GM12875 (cell line): ENCODE measurements around the gene LRRC47.

Source experiments
- H3K4me3 ChIP-seq: one replicate; pipeline ENCODE4 v1.5.1; 2011; ENCODE audit warnings: low read depth, low read length, control low read depth
- TF ChIP-seq, protein P1 (sequence below): IDR thresholded peaks from 2 replicates; pipeline ENCODE4 v1.5.1; 2011; ENCODE audit warnings: low read depth, mild to moderate bottlenecking, control low read depth, inconsistent platforms, low read length, moderate library complexity, borderline replicate concordance; ENCODE audit not compliant: insufficient read depth

Gene LRRC47

DNA sequence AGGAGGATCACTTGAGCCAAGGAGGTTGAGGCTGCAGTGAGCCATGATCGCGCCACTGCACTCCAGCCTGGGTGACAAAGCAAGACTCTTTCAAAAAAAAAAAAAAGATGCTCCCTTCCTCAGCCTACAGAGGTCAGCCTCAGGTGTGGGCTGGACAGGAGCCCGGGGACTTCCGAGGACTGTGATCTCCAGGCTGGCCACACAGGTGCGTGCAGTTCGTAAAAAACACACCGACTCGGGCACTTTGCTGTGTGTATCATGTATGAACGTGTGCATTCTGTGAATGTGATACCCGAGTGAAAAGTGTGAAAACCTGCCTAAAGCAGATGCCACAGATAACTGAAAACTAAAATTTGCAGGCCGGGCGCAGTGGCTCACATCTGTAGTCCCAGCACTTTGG, 52.5 kb downstream of the LRRC47 start:
- H3K4me3 ChIP-seq, result no peak overlapping the region
- TF ChIP-seq, protein P1, sequence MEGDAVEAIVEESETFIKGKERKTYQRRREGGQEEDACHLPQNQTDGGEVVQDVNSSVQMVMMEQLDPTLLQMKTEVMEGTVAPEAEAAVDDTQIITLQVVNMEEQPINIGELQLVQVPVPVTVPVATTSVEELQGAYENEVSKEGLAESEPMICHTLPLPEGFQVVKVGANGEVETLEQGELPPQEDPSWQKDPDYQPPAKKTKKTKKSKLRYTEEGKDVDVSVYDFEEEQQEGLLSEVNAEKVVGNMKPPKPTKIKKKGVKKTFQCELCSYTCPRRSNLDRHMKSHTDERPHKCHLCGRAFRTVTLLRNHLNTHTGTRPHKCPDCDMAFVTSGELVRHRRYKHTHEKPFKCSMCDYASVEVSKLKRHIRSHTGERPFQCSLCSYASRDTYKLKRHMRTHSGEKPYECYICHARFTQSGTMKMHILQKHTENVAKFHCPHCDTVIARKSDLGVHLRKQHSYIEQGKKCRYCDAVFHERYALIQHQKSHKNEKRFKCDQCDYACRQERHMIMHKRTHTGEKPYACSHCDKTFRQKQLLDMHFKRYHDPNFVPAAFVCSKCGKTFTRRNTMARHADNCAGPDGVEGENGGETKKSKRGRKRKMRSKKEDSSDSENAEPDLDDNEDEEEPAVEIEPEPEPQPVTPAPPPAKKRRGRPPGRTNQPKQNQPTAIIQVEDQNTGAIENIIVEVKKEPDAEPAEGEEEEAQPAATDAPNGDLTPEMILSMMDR, result no peak

DNA sequence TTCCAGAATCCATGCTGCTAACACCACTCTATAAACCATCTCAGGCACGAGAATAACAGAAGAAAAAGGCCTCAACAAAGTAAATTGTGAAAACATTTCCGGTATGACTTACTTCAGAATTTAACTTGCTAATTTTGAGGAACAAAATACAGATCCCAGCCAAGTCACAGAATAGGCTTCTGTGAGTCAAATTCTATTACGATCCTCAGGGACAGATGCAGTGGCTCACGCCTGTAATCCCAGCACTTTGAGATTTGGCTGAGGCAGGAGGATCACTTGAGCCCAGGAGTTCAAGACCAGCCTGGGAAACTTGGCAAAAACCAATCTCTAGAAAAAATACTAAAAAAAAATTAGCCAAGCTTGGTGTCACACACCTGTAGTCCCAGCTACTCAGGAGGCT, 52.9 kb downstream of the LRRC47 start:
- TF ChIP-seq, protein P1, result no peak
- no peak overlapping the region for H3K4me3 ChIP-seq

DNA sequence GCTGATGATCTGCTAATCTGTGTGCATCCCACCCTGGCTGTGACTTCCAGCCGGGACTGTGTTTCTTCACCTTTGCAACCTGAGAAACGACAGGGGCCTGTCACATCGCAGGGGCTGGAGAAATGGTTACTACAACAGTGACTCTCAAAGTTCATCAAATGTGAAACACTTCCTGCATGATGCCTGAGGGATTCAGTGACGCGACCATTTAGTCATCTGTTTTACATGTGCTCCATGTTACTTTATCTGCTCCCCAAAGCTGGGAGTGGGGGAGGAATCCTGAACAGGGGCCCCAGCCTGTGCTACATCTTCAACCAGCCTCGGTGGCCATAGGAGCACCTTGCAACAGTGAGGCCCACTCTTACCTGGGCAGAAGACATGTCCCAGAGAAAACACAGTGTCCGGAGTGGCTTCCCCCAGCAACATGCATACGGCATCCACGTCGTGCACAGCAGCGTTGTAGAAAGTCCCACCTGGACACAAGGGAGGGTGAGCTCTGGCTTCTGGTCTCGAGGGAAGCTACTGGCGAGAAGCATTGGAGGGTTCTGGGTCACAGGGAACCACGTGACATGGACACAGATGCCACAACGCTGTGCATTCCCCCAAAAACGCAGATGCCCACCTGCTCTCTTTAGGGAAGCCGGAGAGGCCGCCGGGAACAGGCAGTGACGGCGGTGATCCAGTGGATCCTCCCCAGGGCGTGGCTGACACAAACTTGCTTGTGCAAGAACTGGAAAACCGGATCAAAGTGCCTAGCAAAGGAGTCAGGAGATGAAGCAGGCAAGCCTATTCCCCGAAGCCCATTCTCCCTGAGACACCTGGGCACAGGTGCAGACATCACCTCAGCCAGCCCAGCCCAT, 53.6 kb downstream of the LRRC47 start:
- TF ChIP-seq, protein P1, result no peak
- no peak overlapping the region for H3K4me3 ChIP-seq

DNA sequence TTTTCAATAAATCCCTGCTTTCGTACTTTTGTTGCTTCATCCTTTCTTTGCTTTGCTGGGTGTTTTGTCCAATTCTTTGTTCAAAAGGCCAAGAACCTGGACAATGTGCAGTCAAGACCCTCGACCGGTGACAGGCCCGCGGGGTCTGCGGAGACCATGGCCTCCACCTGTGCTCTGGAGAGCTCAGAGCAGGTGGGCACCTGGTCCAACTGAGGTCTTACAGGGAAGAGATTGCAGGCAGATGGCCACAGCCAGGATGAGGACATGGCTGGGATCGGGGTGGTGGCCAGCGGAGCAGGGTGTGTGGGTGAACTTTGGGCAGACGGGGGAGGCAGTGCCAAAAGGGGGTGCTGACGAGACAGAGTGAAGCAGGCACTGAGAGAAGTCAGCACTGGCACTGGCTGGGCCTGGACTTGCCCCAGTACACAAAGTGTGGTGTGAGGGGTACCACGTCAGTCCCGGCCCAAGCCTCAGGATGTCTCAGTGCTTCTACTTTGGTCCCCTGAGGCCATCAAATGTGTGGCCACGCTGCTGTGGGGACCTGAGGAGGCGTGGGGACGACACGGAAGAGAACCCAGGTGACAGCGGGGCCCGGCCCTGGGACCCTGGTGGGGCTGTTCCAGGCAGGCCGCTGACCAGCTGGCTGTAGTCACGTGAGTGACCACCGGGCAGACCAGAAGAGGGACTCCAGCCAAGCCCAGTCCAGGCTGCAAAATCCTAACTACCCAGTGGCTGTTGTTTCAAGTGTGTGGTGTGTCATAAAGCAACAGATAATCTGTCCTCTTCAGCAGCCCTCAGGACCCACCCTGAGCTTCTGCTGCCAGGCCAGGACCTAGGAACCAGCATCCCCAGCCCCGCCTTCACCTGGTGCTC, 54.5 kb downstream of the LRRC47 start:
- H3K4me3 ChIP-seq, result no peak overlapping the region
- TF ChIP-seq, protein P1, result no peak

DNA sequence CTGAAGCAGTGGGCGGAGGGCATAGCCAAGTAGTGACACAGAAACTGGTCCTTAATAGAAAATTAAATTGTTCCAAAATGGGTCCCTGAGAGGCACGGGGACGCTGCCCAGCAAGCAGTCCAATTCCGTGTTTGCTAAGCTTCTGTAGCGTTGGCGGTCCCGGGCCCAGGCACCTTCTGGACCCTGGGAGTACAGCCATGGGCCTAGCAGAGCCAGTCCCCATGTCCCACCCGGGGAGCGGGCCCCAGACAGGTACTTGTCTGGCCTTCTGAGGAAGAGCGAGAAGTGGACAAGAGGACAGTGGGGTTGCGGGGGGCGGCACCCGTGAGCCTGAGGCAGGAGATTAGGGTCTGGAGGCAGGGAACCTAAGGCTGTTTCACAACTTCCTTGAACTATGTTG, 55.5 kb downstream of the LRRC47 start:
- TF ChIP-seq, protein P1, result no peak
- H3K4me3 ChIP-seq, result no peak overlapping the region

DNA sequence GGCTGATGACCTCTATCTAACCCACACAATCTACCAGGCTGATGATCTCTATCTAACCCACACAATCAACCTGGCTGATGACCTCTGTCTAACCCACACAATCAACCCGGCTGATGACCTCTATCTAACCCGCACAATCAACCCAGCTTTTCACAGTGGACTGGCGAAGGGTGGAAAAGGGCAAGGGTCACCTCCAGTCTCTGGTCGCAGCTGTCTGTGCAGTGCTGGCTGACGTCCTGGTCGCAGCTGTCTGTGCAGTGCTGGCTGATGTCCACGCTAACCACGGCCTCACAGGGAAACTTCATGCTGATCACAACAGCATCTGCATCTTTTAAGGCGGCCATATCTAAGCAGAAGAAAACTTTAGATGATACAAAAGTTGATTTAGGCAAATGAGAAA, 56.3 kb downstream of the LRRC47 start:
- no peak overlapping the region for H3K4me3 ChIP-seq
- TF ChIP-seq, protein P1, result no peak

DNA sequence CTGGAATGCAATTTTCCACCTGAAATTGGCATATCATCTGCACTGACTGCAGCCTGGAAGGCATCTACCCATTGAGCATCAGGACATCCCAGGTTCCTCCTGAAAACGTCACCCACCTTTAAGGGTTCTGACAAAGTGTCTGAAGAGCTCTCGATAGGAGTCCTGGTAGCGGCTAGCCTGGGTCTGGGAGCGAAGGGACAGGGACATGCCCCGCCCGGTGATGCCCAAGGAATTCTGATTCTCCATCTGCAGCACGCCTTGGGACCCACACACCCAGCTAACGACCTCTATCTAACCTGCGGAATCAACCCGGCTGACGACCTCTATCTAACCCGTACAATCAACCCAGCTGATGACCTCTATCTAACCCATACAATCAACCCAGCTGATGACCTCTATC, 57.4 kb downstream of the LRRC47 start:
- TF ChIP-seq, protein P1, result no peak
- H3K4me3 ChIP-seq, result no peak overlapping the region
